Smooth muscle cell (in vitro differentiated cells): Measurements from ENCODE around the gene VRK3. TPM values are rescaled to one million over a fixed set of nuclear protein-coding genes. Genes with fewer than 3 reads are reported as not detected.

Experiments used
- DNase-seq: peaks from one replicate; lab custom pipeline; 2025; ENCODE audit not compliant: unreplicated experiment; lab: John Stamatoyannopoulos, UW
- H2AFZ ChIP-seq: fragments of 200-600 bp; sonication (generic); 2 replicates; pipeline ENCODE4 v1.6.0; 2016; ENCODE audit warnings: antibody characterized with exemption, low read depth, mild to moderate bottlenecking
- H3F3A ChIP-seq: fragments of 200-600 bp; sonication (generic); 2 replicates; pipeline ENCODE4 v1.6.0; 2017; ENCODE audit warnings: antibody characterized with exemption, low read depth
- H3K27ac ChIP-seq: fragments of 200-600 bp; sonication (generic); 2 replicates; pipeline ENCODE4 v1.5.1; 2016; ENCODE audit warnings: low read depth, mild to moderate bottlenecking
- H3K27me3 ChIP-seq: fragments of 200-600 bp; sonication (generic); 2 replicates; pipeline ENCODE4 v1.6.1; 2016; ENCODE audit warnings: low read depth, mild to moderate bottlenecking
- H3K36me3 ChIP-seq: fragments of 200-600 bp; sonication (generic); 2 replicates; pipeline ENCODE4 v1.5.1; 2016; ENCODE audit warnings: low read depth
- H3K4me1 ChIP-seq: fragments of 200-600 bp; sonication (generic); 2 replicates; pipeline ENCODE4 v1.5.1; 2016; ENCODE audit warnings: low read depth
- H3K4me2 ChIP-seq: fragments of 200-600 bp; sonication (generic); 2 replicates; pipeline ENCODE4 v1.6.0; 2016; ENCODE audit warnings: mild to moderate bottlenecking
- H3K4me3 ChIP-seq: fragments of 200-600 bp; sonication (generic); 2 replicates; pipeline ENCODE4 v1.5.1; 2016; ENCODE audit warnings: mild to moderate bottlenecking
- H3K79me2 ChIP-seq: fragments of 200-600 bp; sonication (generic); 2 replicates; pipeline ENCODE4 v1.6.0; 2016; ENCODE audit warnings: low read depth, mild to moderate bottlenecking
- H3K9ac ChIP-seq: fragments of 200-600 bp; sonication (generic); 2 replicates; pipeline ENCODE4 v1.6.0; 2016; ENCODE audit warnings: low read depth
- H3K9me3 ChIP-seq: fragments of 200-600 bp; sonication (generic); replicated peaks from 2 replicates; pipeline ENCODE4 v1.5.1; 2016; ENCODE audit warnings: low read depth
- H4K20me1 ChIP-seq: fragments of 200-600 bp; sonication (generic); 2 replicates; pipeline ENCODE4 v1.6.0; 2016; ENCODE audit warnings: low read depth
- CTCF ChIP-seq: fragments of 200-600 bp; sonication (generic); IDR thresholded peaks from 2 replicates; pipeline ENCODE4 v1.5.1; 2017; ENCODE audit warnings: borderline replicate concordance, mild to moderate bottlenecking, antibody characterized with exemption; ENCODE audit not compliant: insufficient read depth, poor library complexity, severe bottlenecking
- WGBS: methylation state at CpG from one replicate; pipeline ENCODE4 v1.1.7; 2016; ENCODE audit warnings: low lambda C conversion rate; 5-methylcytosine and 5-hydroxymethylcytosine counted together
- polyA plus RNA-seq: library from polyadenylated mRNA; unstranded; fragments of >200 nt; fragmentation: Nextera tagmentation; extraction: Ambion mirVana; gene quantifications from 2 replicates; pipeline ENCODE4 v1.2.1, GENCODE V29; 2016
- total RNA-seq: library from RNA; depleted of rRNA; stranded (reverse); fragments of >200 nt; gene quantifications from 2 replicates; pipeline ENCODE4 v1.2.3, GENCODE V29; 2014

The VRK3 gene
- total and polyA plus RNA-seq, 2 experiments from 2014 or later = 24.6 to 41.4 TPM

GRCh38 chr19:49957262-49957915, 67.8 kb downstream of the VRK3 start:
- DNase-seq = no peak
- WGBS = 88% methylated on average over 10 of the region's 10 CpGs
- Histone ChIP-seq H3K4me1 (no peaks in the 10 kb centered on the region), H3K27me3 (no peaks in the 10 kb centered on the region), H3K9ac (no peak overlapping the region), H3K36me3 (no peaks in the 10 kb centered on the region), H3K27ac (no peak overlapping the region), H4K20me1 (no peaks in the 10 kb centered on the region), H2AFZ (no peak overlapping the region), H3K79me2 (no peaks in the 10 kb centered on the region), H3K4me2 (no peak overlapping the region), H3K4me3 (no peak overlapping the region), H3F3A (no peaks in the 10 kb centered on the region), H3K9me3 (no peaks in the 10 kb centered on the region)
- TF ChIP-seq CTCF = no peak

GRCh38 chr19:49956115-49956495, 69.1 kb downstream of the VRK3 start:
- DNase-seq = no peak
- H3K4me1 ChIP-seq = no peaks in the 10 kb centered on the region
- H3K27me3 ChIP-seq = no peaks in the 10 kb centered on the region
- no peak overlapping the region for H3K9ac ChIP-seq
- TF ChIP-seq CTCF = no peak
- no peaks in the 10 kb centered on the region for H3F3A ChIP-seq
- no peak overlapping the region for H2AFZ ChIP-seq
- H3K27ac ChIP-seq = no peak overlapping the region
- H3K79me2 ChIP-seq = no peaks in the 10 kb centered on the region
- H4K20me1 ChIP-seq = no peaks in the 10 kb centered on the region
- WGBS = 82% methylated on average over 9 of the region's 9 CpGs
- H3K9me3 ChIP-seq = no peaks in the 10 kb centered on the region
- no peak overlapping the region for H3K4me2 ChIP-seq
- no peak overlapping the region for H3K4me3 ChIP-seq
- H3K36me3 ChIP-seq = no peaks in the 10 kb centered on the region

- Histone ChIP-seq H3K4me1 (no peaks in the 10 kb centered on the region), H3K9me3 (no peaks in the 10 kb centered on the region), H3K36me3 (no peaks in the 10 kb centered on the region), H3K27me3 (no peaks in the 10 kb centered on the region), H3K27ac (no peak overlapping the region), H3K79me2 (no peaks in the 10 kb centered on the region), H2AFZ (no peak overlapping the region), H4K20me1 (no peaks in the 10 kb centered on the region), H3F3A (no peaks in the 10 kb centered on the region), H3K9ac (no peak overlapping the region), H3K4me3 (no peak overlapping the region), H3K4me2 (no peak overlapping the region)
- no peak for TF ChIP-seq CTCF
- DNase-seq = no peak
- WGBS = 89% methylated on average over 11 of the region's 11 CpGs
Observed at GRCh38 chr19:49954933-49955332, 70.2 kb downstream of the VRK3 start.
